ENCODE results near the gene DBH. TPM values are rescaled to one million over a fixed set of nuclear protein-coding genes. Genes with fewer than 3 reads are reported as not detected.

Gene DBH
- total and polyA plus RNA-seq, 8 donors: under 0.01 to 0.15 TPM; not detected in 6

DNA sequence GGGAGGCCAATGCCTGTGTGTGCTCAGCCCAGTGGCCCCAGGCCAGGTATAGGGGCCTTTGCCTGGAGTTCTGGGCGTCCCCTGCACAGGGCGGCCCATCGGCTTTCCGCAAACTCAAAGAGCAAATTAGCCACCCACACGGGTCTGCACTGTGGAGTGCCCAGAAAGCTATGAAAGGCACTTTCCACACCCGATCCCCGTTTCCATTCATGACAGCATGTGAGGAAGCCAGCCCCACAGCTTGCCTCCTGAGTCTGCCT, 5.2 kb downstream of the DBH start:
- Histone ChIP-seq H3K9me3 (no peaks in the 10 kb centered on the region), H3K4me3 (no peak overlapping the region), H3K36me3 (no peaks in the 10 kb centered on the region), H3K27me3 (peaks cover 0 to 25% (median 0%) of the 10 kb centered on the region in 3 donors), H3K4me1 (no peaks in the 10 kb centered on the region), H3K27ac (no peak overlapping the region)
- intact Hi-C loops (cut with DNase I; ENCODE audit: low total_unique reads): no loop called here
- WGBS, 5 donors: 76 to 86% (median 81%) methylated on average over 7 of the region's 7 CpGs
- TF ChIP-seq, protein P1, sequence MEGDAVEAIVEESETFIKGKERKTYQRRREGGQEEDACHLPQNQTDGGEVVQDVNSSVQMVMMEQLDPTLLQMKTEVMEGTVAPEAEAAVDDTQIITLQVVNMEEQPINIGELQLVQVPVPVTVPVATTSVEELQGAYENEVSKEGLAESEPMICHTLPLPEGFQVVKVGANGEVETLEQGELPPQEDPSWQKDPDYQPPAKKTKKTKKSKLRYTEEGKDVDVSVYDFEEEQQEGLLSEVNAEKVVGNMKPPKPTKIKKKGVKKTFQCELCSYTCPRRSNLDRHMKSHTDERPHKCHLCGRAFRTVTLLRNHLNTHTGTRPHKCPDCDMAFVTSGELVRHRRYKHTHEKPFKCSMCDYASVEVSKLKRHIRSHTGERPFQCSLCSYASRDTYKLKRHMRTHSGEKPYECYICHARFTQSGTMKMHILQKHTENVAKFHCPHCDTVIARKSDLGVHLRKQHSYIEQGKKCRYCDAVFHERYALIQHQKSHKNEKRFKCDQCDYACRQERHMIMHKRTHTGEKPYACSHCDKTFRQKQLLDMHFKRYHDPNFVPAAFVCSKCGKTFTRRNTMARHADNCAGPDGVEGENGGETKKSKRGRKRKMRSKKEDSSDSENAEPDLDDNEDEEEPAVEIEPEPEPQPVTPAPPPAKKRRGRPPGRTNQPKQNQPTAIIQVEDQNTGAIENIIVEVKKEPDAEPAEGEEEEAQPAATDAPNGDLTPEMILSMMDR (IDR thresholded peaks at IDR 0.05): no peak
- TF ChIP-seq EP300 (IDR thresholded peaks at IDR 0.05) (no peak), POLR2A (IDR thresholded peaks at IDR 0.05) (no peak), POLR2AphosphoS5 (IDR thresholded peaks at IDR 0.05) (no peak)
- DNase-seq: no peak

DNA sequence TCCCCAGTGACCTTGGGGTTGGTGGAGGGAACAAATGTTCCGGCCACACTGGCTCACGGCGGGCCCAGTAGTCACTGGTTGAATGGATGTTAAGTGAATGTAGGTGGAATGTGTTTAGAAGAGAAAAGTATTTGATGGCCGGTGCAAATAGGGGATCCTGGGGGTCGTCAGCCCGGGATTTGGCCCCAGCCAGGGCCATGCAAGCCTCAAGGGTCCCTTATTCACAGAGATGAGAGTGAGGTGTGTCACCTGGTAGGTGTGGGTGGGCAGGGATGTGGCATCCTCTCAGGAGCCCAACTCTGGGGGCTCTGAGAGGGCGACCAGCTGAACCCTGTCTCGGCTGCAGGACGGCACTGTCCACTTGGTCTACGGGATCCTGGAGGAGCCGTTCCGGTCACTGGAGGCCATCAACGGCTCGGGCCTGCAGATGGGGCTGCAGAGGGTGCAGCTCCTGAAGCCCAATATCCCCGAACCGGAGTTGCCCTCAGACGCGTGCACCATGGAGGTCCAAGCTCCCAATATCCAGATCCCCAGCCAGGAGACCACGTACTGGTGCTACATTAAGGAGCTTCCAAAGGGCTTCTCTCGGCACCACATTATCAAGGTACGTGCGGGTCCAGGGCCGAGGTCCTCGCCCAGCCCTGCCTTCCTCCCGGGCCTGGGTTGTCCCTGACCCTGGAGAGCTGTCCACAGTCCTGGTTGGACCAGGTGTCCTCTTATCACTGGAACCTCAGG, 5.9 kb downstream of the DBH start:
- Histone ChIP-seq H3K27ac (no peak overlapping the region), H3K9me3 (no peaks in the 10 kb centered on the region), H3K27me3 (peaks cover 0 to 31% (median 0%) of the 10 kb centered on the region in 3 donors), H3K4me3 (no peak overlapping the region), H3K36me3 (no peaks in the 10 kb centered on the region), H3K4me1 (no peaks in the 10 kb centered on the region)
- intact Hi-C loops (cut with DNase I; ENCODE audit: low total_unique reads): no loop called here
- TF ChIP-seq POLR2A (IDR thresholded peaks at IDR 0.05) (no peak), EP300 (IDR thresholded peaks at IDR 0.05) (no peak)
- TF ChIP-seq, protein P1 (IDR thresholded peaks at IDR 0.05): no peak
- WGBS, 5 donors: 84 to 86% (median 86%) methylated on average over 18 to 25 of the region's 25 CpGs
- no peak for DNase-seq

DNA sequence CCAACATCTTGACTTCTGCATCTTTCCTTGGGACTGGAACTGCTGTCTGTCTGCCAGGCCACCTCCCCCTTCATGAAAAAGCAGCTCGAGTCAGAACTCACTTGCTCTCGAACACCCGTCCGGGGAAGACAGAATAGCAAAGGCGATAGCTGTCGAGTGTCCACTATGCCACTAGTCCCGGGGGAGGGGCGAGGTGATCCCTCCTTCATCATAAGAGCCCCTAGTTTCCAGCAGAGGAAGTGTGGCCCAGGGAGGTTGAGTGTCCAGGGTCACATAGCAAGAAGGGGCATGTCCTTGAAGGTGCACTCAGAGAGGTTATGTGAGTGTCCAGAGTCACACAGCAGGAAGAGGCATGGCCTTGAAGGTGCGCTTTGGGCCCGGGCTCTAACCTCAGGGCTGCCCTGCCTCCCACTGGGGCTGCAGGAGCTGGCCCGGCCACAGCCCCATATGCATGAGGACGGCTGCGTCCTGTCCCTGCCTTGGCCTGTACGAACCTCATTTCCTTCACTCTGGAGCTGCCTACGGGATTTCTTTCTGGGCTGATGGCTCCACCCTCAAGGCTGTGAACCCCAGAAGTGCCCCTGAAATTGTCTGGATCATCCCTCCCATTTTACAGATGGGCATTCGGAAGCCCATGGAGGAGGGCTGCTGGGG, 6.7 kb downstream of the DBH start:
- H3K4me1 ChIP-seq: no peaks in the 10 kb centered on the region
- 68 to 87% (median 69%) methylated on average over 12 to 16 of the region's 16 CpGs for WGBS, 5 donors
- H3K9me3 ChIP-seq: no peaks in the 10 kb centered on the region
- no peak overlapping the region for H3K27ac ChIP-seq
- no peak overlapping the region for H3K4me3 ChIP-seq
- TF ChIP-seq POLR2AphosphoS5 (IDR thresholded peaks at IDR 0.05) (no peak), POLR2A (IDR thresholded peaks at IDR 0.05) (no peak), EP300 (IDR thresholded peaks at IDR 0.05) (no peak)
- TF ChIP-seq, protein P1 (IDR thresholded peaks at IDR 0.05): no peak
- no peak for DNase-seq
- intact Hi-C loops (cut with DNase I; ENCODE audit: low total_unique reads): no loop called here
- H3K27me3 ChIP-seq: peaks cover 0 to 39% (median 0%) of the 10 kb centered on the region in 3 donors
- H3K36me3 ChIP-seq: no peaks in the 10 kb centered on the region

DNA sequence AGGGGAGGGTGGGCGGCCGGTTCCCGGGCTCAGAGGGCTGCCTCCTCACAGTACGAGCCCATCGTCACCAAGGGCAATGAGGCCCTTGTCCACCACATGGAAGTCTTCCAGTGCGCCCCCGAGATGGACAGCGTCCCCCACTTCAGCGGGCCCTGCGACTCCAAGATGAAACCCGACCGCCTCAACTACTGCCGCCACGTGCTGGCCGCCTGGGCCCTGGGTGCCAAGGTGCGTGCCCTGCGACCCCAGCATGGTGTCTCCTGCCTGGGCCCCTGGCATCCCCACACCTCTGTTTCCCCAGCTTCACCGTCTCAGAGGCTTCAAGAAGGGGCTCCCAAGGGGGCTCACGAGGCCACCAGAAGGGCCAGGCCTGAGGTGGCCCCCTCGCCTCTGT, 7.2 kb downstream of the DBH start:
- H3K27me3 ChIP-seq: peaks cover 0 to 44% (median under 1%) of the 10 kb centered on the region in 3 donors
- no peaks in the 10 kb centered on the region for H3K9me3 ChIP-seq
- DNase-seq: no peak
- intact Hi-C loops (cut with DNase I; ENCODE audit: low total_unique reads): no loop called here
- 86 to 90% (median 89%) methylated on average over 13 to 20 of the region's 20 CpGs for WGBS, 5 donors
- no peaks in the 10 kb centered on the region for H3K36me3 ChIP-seq
- no peak overlapping the region for H3K27ac ChIP-seq
- H3K4me1 ChIP-seq: no peaks in the 10 kb centered on the region
- no peak overlapping the region for H3K4me3 ChIP-seq
- TF ChIP-seq EP300 (IDR thresholded peaks at IDR 0.05) (no peak), POLR2AphosphoS5 (IDR thresholded peaks at IDR 0.05) (no peak)
- TF ChIP-seq, protein P1 (IDR thresholded peaks at IDR 0.05): no peak

Data from stomach (tissue), 9 donors.